ENCODE data around the gene YWHAH. TPM values are rescaled to one million over a fixed set of nuclear protein-coding genes. Genes with fewer than 3 reads are reported as not detected.

YWHAH gene
- total RNA-seq, 1 donor from 2014 or later: 110 TPM

GRCh38 chr22:31937341-31937740 lies 7.0 kb upstream of the YWHAH start:
- H3K4me1 Mint-ChIP-seq (ENCODE audit: unreplicated experiment): peaks cover 7% of the 10 kb centered on the region
- no peak overlapping the region for H3K4me3 Mint-ChIP-seq
- no peak for TF ChIP-seq CTCF (conservative IDR thresholded peaks at IDR 0.05)
- H3K27me3 Mint-ChIP-seq: no peaks in the 10 kb centered on the region
- H3K36me3 Mint-ChIP-seq: no peaks in the 10 kb centered on the region
- H3K27ac Mint-ChIP-seq: no peak overlapping the region
- no peak for DNase-seq (ENCODE audit: extremely low spot score, unreplicated experiment)
- H3K9me3 Mint-ChIP-seq: no peaks in the 10 kb centered on the region

- no peak for TF ChIP-seq CTCF (conservative IDR thresholded peaks at IDR 0.05)
- Mint-ChIP-seq H3K27ac (no peak overlapping the region), H3K9me3 (no peaks in the 10 kb centered on the region), H3K4me1 (ENCODE audit: unreplicated experiment) (peaks cover 7% of the 10 kb centered on the region), H3K36me3 (no peaks in the 10 kb centered on the region), H3K27me3 (no peaks in the 10 kb centered on the region), H3K4me3 (no peak overlapping the region)
- no peak for DNase-seq (ENCODE audit: extremely low spot score, unreplicated experiment)
Observed at GRCh38 chr22:31938296-31938695, 6.0 kb upstream of the YWHAH start.

- Mint-ChIP-seq H3K9me3 (no peaks in the 10 kb centered on the region), H3K27ac (no peak overlapping the region), H3K4me1 (ENCODE audit: unreplicated experiment) (peaks cover 7% of the 10 kb centered on the region), H3K27me3 (no peaks in the 10 kb centered on the region), H3K4me3 (no peak overlapping the region), H3K36me3 (no peaks in the 10 kb centered on the region)
- TF ChIP-seq CTCF (conservative IDR thresholded peaks at IDR 0.05): no peak
- no peak for DNase-seq (ENCODE audit: extremely low spot score, unreplicated experiment)
Observed at GRCh38 chr22:31940506-31940905, 3.8 kb upstream of the YWHAH start.

- Mint-ChIP-seq H3K4me1 (ENCODE audit: unreplicated experiment) (peaks cover 2% of the 10 kb centered on the region), H3K4me3 (peak overlapping the region; percentile 53), H3K36me3 (no peaks in the 10 kb centered on the region), H3K27me3 (no peaks in the 10 kb centered on the region), H3K27ac (no peak overlapping the region), H3K9me3 (no peaks in the 10 kb centered on the region)
- TF ChIP-seq CTCF (conservative IDR thresholded peaks at IDR 0.05): no peak
- DNase-seq (ENCODE audit: extremely low spot score, unreplicated experiment): no peak
Observed at GRCh38 chr22:31942091-31942490, 2.2 kb upstream of the YWHAH start.

- peak overlapping the region; percentile 93 for H3K4me3 Mint-ChIP-seq
- peaks cover 7% of the 10 kb centered on the region for H3K4me1 Mint-ChIP-seq (ENCODE audit: unreplicated experiment)
- peak overlapping the region; percentile 93 for H3K27ac Mint-ChIP-seq
- TF ChIP-seq CTCF (conservative IDR thresholded peaks at IDR 0.05): no peak
- H3K36me3 Mint-ChIP-seq: peaks cover 8% of the 10 kb centered on the region
- DNase-seq (ENCODE audit: extremely low spot score, unreplicated experiment): no peak
- no peaks in the 10 kb centered on the region for H3K27me3 Mint-ChIP-seq
- H3K9me3 Mint-ChIP-seq: no peaks in the 10 kb centered on the region
Observed at GRCh38 chr22:31943206-31943977, 943 bp upstream of the YWHAH start.

Data from type B pancreatic cell (in vitro differentiated cells).